GM12801 (cell line): ENCODE data around the gene FBXO10.

Experiments
- CTCF ChIP-seq: IDR thresholded peaks from one replicate; pipeline ENCODE4 v1.5.1; 2011; ENCODE audit warnings: control low read depth; ENCODE audit not compliant: insufficient read length; ENCODE audit errors: extremely low read depth

Gene FBXO10

GRCh38 chr9:37620396-37620795 is 44.2 kb upstream of the FBXO10 start:
- TF ChIP-seq CTCF, result no peak

- no peak for TF ChIP-seq CTCF
These were observed 43.6 kb upstream of the FBXO10 start for GRCh38 chr9:37619806-37620205.

- no peak for TF ChIP-seq CTCF
These were observed 42.6 kb upstream of the FBXO10 start for GRCh38 chr9:37618817-37619216.

- no peak for TF ChIP-seq CTCF
These were observed 41.7 kb upstream of the FBXO10 start for GRCh38 chr9:37617832-37618231.

- no peak for TF ChIP-seq CTCF
These were observed 41.0 kb upstream of the FBXO10 start for GRCh38 chr9:37617161-37617560.

GRCh38 chr9:37611961-37612360 is 35.8 kb upstream of the FBXO10 start:
- no peak for TF ChIP-seq CTCF

- TF ChIP-seq CTCF, result no peak
These were observed 34.8 kb upstream of the FBXO10 start for GRCh38 chr9:37611014-37611413.
